CD8-positive, alpha-beta memory T cell (primary cell): ENCODE measurements around the gene WNT7B. TPM values are rescaled to one million over a fixed set of nuclear protein-coding genes. Genes with fewer than 3 reads are reported as not detected.

Source experiments
- CTCF ChIA-PET: fragments of 350-600 bp; sonication (Branson Sonifier 250); formaldehyde crosslinking; loops from one replicate; lab custom pipeline; 2021; ENCODE audit warnings: antibody characterized with exemption; lab: Charles Lee
- POLR2A ChIA-PET: fragments of 350-600 bp; sonication (Branson Sonifier 250); formaldehyde crosslinking; loops from one replicate; lab custom pipeline; 2021; ENCODE audit warnings: antibody characterized with exemption; lab: Charles Lee
- DNase-seq, 5 donors: peaks; one replicate each; pipeline versions ENCODE4 v3.0.0 to v3.0.0-alpha.2; 2020 to 2022; ENCODE audit warnings: mixed read lengths in 1 of 5
- H3K27ac ChIP-seq: one replicate; pipeline ENCODE4 v1.7.0; 2013; ENCODE audit warnings: low read depth, mild to moderate bottlenecking, low read length, moderate library complexity
- H3K27me3 ChIP-seq: 2 replicates; pipeline ENCODE4 v1.7.0; 2013; ENCODE audit warnings: low read length, mild to moderate bottlenecking; ENCODE audit not compliant: insufficient read depth, poor library complexity, severe bottlenecking
- H3K36me3 ChIP-seq: 2 replicates; pipeline ENCODE4 v1.7.0; 2013; ENCODE audit warnings: mild to moderate bottlenecking, low read length, moderate library complexity; ENCODE audit not compliant: insufficient read depth
- H3K4me1 ChIP-seq: 2 replicates; pipeline ENCODE4 v1.7.0; 2013; ENCODE audit warnings: mild to moderate bottlenecking, low read length, moderate library complexity; ENCODE audit not compliant: insufficient read depth
- H3K4me3 ChIP-seq: 2 replicates; pipeline ENCODE4 v1.7.0; 2013; ENCODE audit warnings: mild to moderate bottlenecking, low read length
- H3K9me3 ChIP-seq: 2 replicates; pipeline ENCODE4 v1.7.0; 2013; ENCODE audit warnings: mild to moderate bottlenecking, low read length
- H3K27ac Mint-ChIP-seq, 8 donors: one replicate each; pipeline ENCODE4 v1.8.0; 2020 to 2021; ENCODE audit warnings: mixed read lengths in 8 of 8, mild to moderate bottlenecking in 6 of 8, inconsistent platforms in 3 of 8, moderate library complexity in 3 of 8
- H3K27me3 Mint-ChIP-seq, 2 donors: one replicate each; pipeline ENCODE4 v1.8.0; 2020 to 2021; ENCODE audit warnings: mixed read lengths in 2 of 2, mild to moderate bottlenecking in 1 of 2, moderate library complexity in 1 of 2
- H3K36me3 Mint-ChIP-seq, 3 donors: one replicate each; pipeline ENCODE4 v1.8.0; 2020 to 2021; ENCODE audit warnings: mixed read lengths in 3 of 3, inconsistent platforms in 1 of 3, mild to moderate bottlenecking in 1 of 3
- H3K4me1 Mint-ChIP-seq, 3 donors: one replicate each; pipeline ENCODE4 v1.8.0; 2020 to 2021; ENCODE audit warnings: mixed read lengths in 3 of 3, inconsistent platforms in 1 of 3, mild to moderate bottlenecking in 1 of 3
- H3K4me3 Mint-ChIP-seq, 7 donors: one replicate each; pipeline ENCODE4 v1.8.0; 2020 to 2021; ENCODE audit warnings: mixed read lengths in 7 of 7, mild to moderate bottlenecking in 6 of 7, moderate library complexity in 4 of 7, inconsistent platforms in 2 of 7
- H3K9me3 Mint-ChIP-seq, 5 donors: one replicate each; pipeline ENCODE4 v1.8.0; 2020 to 2022; ENCODE audit warnings: mixed read lengths in 5 of 5, mild to moderate bottlenecking in 3 of 5, moderate library complexity in 2 of 5, inconsistent platforms in 1 of 5
- polyA plus RNA-seq: library from polyadenylated mRNA; unstranded; fragments of 300-500 nt; fragmentation: Illumina TruSeq; gene quantifications from one replicate; pipeline ENCODE4 v1.2.3, GENCODE V29; 2021
- total RNA-seq, 2 experiments: library from RNA; stranded (reverse); gene quantifications; one replicate each; pipeline ENCODE4 v1.2.3, GENCODE V29; 2021

WNT7B gene
- total and polyA plus RNA-seq, 3 experiments from 2014 or later: not detected

GRCh38 chr22:45996241-45997076, 19.5 kb upstream of the WNT7B start:
- no peaks in the 10 kb centered on the region for H3K36me3 Mint-ChIP-seq
- H3K27ac Mint-ChIP-seq: no peak overlapping the region
- Histone ChIP-seq H3K27ac (no peak overlapping the region), H3K4me1 (no peaks in the 10 kb centered on the region), H3K36me3 (no peaks in the 10 kb centered on the region), H3K27me3 (no peaks in the 10 kb centered on the region), H3K9me3 (no peaks in the 10 kb centered on the region), H3K4me3 (no peak overlapping the region)
- H3K27me3 Mint-ChIP-seq: peaks cover 6% of the 10 kb centered on the region in 2 donors
- peaks cover 6 to 11% (median 9%) of the 10 kb centered on the region in 3 donors for H3K4me1 Mint-ChIP-seq
- no peaks in the 10 kb centered on the region for H3K9me3 Mint-ChIP-seq
- no peak overlapping the region for H3K4me3 Mint-ChIP-seq
- ChIA-PET CTCF (interaction anchor here (1.1 to 5.2 kb wide), 6 partner anchors 10 to 419 kb away, joined by 3 to 68 read pairs (median 14); no protein-coding TSS in a partner anchor), POLR2A (no interaction called here)
- DNase-seq: no peak

GRCh38 chr22:45995405-45996101, 18.6 kb upstream of the WNT7B start:
- H3K27ac Mint-ChIP-seq: no peak overlapping the region
- H3K27me3 ChIP-seq: no peaks in the 10 kb centered on the region
- DNase-seq: no peak

GRCh38 chr22:45994491-45995404, 17.8 kb upstream of the WNT7B start:
- Histone ChIP-seq H3K9me3 (no peaks in the 10 kb centered on the region), H3K27ac (no peak overlapping the region), H3K27me3 (no peaks in the 10 kb centered on the region), H3K4me3 (no peak overlapping the region), H3K36me3 (no peaks in the 10 kb centered on the region), H3K4me1 (no peaks in the 10 kb centered on the region)
- Mint-ChIP-seq H3K27me3 (peaks cover 5 to 6% of the 10 kb centered on the region in 2 donors), H3K9me3 (no peaks in the 10 kb centered on the region), H3K27ac (peak overlapping the region in 6 of 8 donors; percentile 24 to 81 (median 69)), H3K36me3 (no peaks in the 10 kb centered on the region), H3K4me1 (peaks cover 6 to 11% (median 9%) of the 10 kb centered on the region in 3 donors), H3K4me3 (peak overlapping the region in 1 of 7 donors; percentile 51)
- peak; percentile 52 to 80 (median 71) for DNase-seq
- ChIA-PET POLR2A (no interaction called here), CTCF (interaction anchor here (0.6 to 5.2 kb wide), 12 partner anchors 10 to 130 kb away, joined by 3 to 68 read pairs (median 3); no protein-coding TSS in a partner anchor)

More at GRCh38 chr22:45995405-45996101, 18.6 kb upstream of the WNT7B start:
- H3K27me3 Mint-ChIP-seq: peaks cover 6% of the 10 kb centered on the region in 2 donors
- ChIA-PET CTCF (interaction anchor here (1.1 to 5.2 kb wide), 9 partner anchors 11 to 418 kb away, joined by 3 to 68 read pairs (median 8); no protein-coding TSS in a partner anchor), POLR2A (no interaction called here)
- Histone ChIP-seq H3K4me1 (no peaks in the 10 kb centered on the region), H3K9me3 (no peaks in the 10 kb centered on the region), H3K4me3 (no peak overlapping the region), H3K27ac (no peak overlapping the region), H3K36me3 (no peaks in the 10 kb centered on the region)
- peaks cover 6 to 11% (median 9%) of the 10 kb centered on the region in 3 donors for H3K4me1 Mint-ChIP-seq
- H3K4me3 Mint-ChIP-seq: no peak overlapping the region
- no peaks in the 10 kb centered on the region for H3K36me3 Mint-ChIP-seq
- H3K9me3 Mint-ChIP-seq: no peaks in the 10 kb centered on the region

- peaks cover 6 to 11% (median 9%) of the 10 kb centered on the region in 3 donors for H3K4me1 Mint-ChIP-seq
- no peaks in the 10 kb centered on the region for H3K36me3 Mint-ChIP-seq
- Histone ChIP-seq H3K27ac (no peak overlapping the region), H3K4me3 (no peak overlapping the region), H3K4me1 (no peaks in the 10 kb centered on the region), H3K27me3 (no peaks in the 10 kb centered on the region), H3K9me3 (no peaks in the 10 kb centered on the region), H3K36me3 (no peaks in the 10 kb centered on the region)
- CTCF ChIA-PET: interaction anchor here (0.8 to 5.2 kb wide), 7 partner anchors 13 to 122 kb away, joined by 3 to 68 read pairs (median 3); no protein-coding TSS in a partner anchor
- H3K9me3 Mint-ChIP-seq: no peaks in the 10 kb centered on the region
- POLR2A ChIA-PET: no interaction called here
- peaks cover 3 to 6% of the 10 kb centered on the region in 2 donors for H3K27me3 Mint-ChIP-seq
- H3K4me3 Mint-ChIP-seq: peak overlapping the region in 3 of 7 donors; percentile 27 to 76 (median 30)
- DNase-seq: no peak
- peak overlapping the region in 7 of 8 donors; percentile 2 to 76 (median 43) for H3K27ac Mint-ChIP-seq
Observed at GRCh38 chr22:45993841-45994240, 16.9 kb upstream of the WNT7B start.

GRCh38 chr22:45993143-45993692, 16.3 kb upstream of the WNT7B start:
- Histone ChIP-seq H3K4me3 (no peak overlapping the region), H3K9me3 (no peaks in the 10 kb centered on the region), H3K27ac (no peak overlapping the region), H3K36me3 (no peaks in the 10 kb centered on the region), H3K27me3 (no peaks in the 10 kb centered on the region), H3K4me1 (no peaks in the 10 kb centered on the region)
- H3K4me1 Mint-ChIP-seq: peaks cover 6 to 11% (median 9%) of the 10 kb centered on the region in 3 donors
- ChIA-PET CTCF (no interaction called here), POLR2A (no interaction called here)
- DNase-seq: no peak
- H3K9me3 Mint-ChIP-seq: no peaks in the 10 kb centered on the region
- peaks cover 0 to 4% of the 10 kb centered on the region in 2 donors for H3K27me3 Mint-ChIP-seq
- H3K27ac Mint-ChIP-seq: peak overlapping the region in 2 of 8 donors; percentile 76 to 89
- H3K4me3 Mint-ChIP-seq: no peak overlapping the region
- no peaks in the 10 kb centered on the region for H3K36me3 Mint-ChIP-seq

GRCh38 chr22:45992737-45993136, 15.8 kb upstream of the WNT7B start:
- no peaks in the 10 kb centered on the region for H3K36me3 Mint-ChIP-seq
- no peak overlapping the region for H3K4me3 Mint-ChIP-seq
- no peak for DNase-seq
- Histone ChIP-seq H3K4me3 (no peak overlapping the region), H3K27me3 (no peaks in the 10 kb centered on the region), H3K9me3 (no peaks in the 10 kb centered on the region), H3K27ac (no peak overlapping the region), H3K4me1 (no peaks in the 10 kb centered on the region), H3K36me3 (no peaks in the 10 kb centered on the region)
- H3K27ac Mint-ChIP-seq: peak overlapping the region in 1 of 8 donors; percentile 27
- H3K27me3 Mint-ChIP-seq: peaks cover 0 to 6% of the 10 kb centered on the region in 2 donors
- H3K4me1 Mint-ChIP-seq: peaks cover 5 to 11% (median 9%) of the 10 kb centered on the region in 3 donors
- POLR2A ChIA-PET: no interaction called here
- CTCF ChIA-PET: interaction anchor here (1.1 kb wide), 1 partner anchor 129 kb away, joined by 3 read pairs; no protein-coding TSS in a partner anchor
- no peaks in the 10 kb centered on the region for H3K9me3 Mint-ChIP-seq

GRCh38 chr22:45991098-45991497, 14.1 kb upstream of the WNT7B start:
- Mint-ChIP-seq H3K4me3 (no peak overlapping the region), H3K27me3 (peaks cover 4 to 5% of the 10 kb centered on the region in 2 donors), H3K9me3 (peaks cover 0 to 2% (median 0%) of the 10 kb centered on the region in 5 donors), H3K4me1 (peaks cover 4 to 11% (median 9%) of the 10 kb centered on the region in 3 donors), H3K27ac (peak overlapping the region in 1 of 8 donors; percentile 68), H3K36me3 (no peaks in the 10 kb centered on the region)
- H3K36me3 ChIP-seq: no peaks in the 10 kb centered on the region
- ChIA-PET POLR2A (no interaction called here), CTCF (interaction anchor here (1.3 kb wide), 1 partner anchor 126 kb away, joined by 4 read pairs; no protein-coding TSS in a partner anchor)
- H3K4me1 ChIP-seq: no peaks in the 10 kb centered on the region
- no peaks in the 10 kb centered on the region for H3K27me3 ChIP-seq
- no peak overlapping the region for H3K4me3 ChIP-seq
- H3K9me3 ChIP-seq: no peaks in the 10 kb centered on the region
- no peak for DNase-seq
- no peak overlapping the region for H3K27ac ChIP-seq
